ENCODE measurements around the gene MC5R. TPM values are rescaled to one million over a fixed set of nuclear protein-coding genes. Genes with fewer than 3 reads are reported as not detected.

Gene MC5R
- total and polyA plus RNA-seq, 8 donors = not detected

DNA sequence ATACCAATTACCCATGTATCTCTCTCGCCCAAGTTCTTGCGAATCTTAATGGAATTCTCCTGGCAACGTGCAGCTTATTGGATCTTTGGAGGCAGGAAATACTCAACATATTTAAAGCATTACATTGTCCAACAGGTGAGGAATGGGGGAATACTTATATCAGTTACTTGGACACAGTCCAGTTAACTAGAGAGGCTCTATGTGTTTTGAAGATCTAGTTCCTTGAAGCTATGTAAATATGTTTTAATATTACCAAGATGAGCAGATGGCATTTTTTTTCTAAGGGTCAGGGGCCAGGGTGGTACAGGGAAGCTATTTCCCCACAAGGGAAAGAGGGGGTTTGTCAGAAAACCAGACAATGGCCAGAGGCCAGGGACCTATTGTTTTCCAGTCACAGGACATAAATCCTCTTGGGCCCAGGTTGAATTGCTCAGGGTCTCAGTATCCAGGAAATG, 26.8 kb upstream of the MC5R start:
- H3K36me3 ChIP-seq = no peaks in the 10 kb centered on the region
- no peaks in the 10 kb centered on the region for H3K9me3 ChIP-seq
- 63 to 73% (median 65%) methylated on average over 3 of the region's 3 CpGs for WGBS, 5 donors
- no peak for DNase-seq
- intact Hi-C loops (cut with DNase I; ENCODE audit: low total_unique reads) = no loop called here
- peaks cover 0 to 11% (median 5%) of the 10 kb centered on the region in 4 donors for H3K4me1 ChIP-seq
- peaks cover 0 to 32% (median 6%) of the 10 kb centered on the region in 3 donors for H3K27me3 ChIP-seq
- H3K27ac ChIP-seq = no peak overlapping the region
- no peak for TF ChIP-seq POLR2A (IDR thresholded peaks at IDR 0.05)
- TF ChIP-seq, protein P1, sequence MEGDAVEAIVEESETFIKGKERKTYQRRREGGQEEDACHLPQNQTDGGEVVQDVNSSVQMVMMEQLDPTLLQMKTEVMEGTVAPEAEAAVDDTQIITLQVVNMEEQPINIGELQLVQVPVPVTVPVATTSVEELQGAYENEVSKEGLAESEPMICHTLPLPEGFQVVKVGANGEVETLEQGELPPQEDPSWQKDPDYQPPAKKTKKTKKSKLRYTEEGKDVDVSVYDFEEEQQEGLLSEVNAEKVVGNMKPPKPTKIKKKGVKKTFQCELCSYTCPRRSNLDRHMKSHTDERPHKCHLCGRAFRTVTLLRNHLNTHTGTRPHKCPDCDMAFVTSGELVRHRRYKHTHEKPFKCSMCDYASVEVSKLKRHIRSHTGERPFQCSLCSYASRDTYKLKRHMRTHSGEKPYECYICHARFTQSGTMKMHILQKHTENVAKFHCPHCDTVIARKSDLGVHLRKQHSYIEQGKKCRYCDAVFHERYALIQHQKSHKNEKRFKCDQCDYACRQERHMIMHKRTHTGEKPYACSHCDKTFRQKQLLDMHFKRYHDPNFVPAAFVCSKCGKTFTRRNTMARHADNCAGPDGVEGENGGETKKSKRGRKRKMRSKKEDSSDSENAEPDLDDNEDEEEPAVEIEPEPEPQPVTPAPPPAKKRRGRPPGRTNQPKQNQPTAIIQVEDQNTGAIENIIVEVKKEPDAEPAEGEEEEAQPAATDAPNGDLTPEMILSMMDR (IDR thresholded peaks at IDR 0.05) = no peak
- TF ChIP-seq EP300 (IDR thresholded peaks at IDR 0.05) = no peak
- TF ChIP-seq POLR2AphosphoS5 (IDR thresholded peaks at IDR 0.05) = no peak
- H3K4me3 ChIP-seq = no peak overlapping the region

DNA sequence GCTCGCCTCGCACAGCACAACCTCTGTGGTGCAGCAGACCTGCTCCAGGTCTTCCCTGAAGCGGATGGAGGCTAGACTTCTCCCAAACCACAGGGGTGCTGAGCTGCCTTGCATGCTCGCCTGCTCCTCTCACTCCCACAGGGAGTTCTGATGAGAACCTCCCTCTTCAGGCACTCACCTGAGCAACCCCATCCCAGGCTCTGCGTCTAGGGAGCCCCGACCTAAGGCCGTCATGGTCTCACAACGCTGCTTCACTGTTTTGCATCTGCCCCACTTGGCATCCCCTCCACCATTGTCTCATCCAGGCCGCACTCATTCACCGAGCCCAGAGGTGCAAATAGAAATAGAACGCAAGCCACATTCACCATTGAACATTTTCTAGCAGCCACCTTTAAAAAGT, 24.6 kb upstream of the MC5R start:
- Histone ChIP-seq H3K27me3 (peaks cover 0 to 43% (median 6%) of the 10 kb centered on the region in 3 donors), H3K27ac (no peak overlapping the region), H3K4me3 (no peak overlapping the region), H3K9me3 (no peaks in the 10 kb centered on the region), H3K36me3 (no peaks in the 10 kb centered on the region), H3K4me1 (peaks cover 0 to 11% (median 5%) of the 10 kb centered on the region in 4 donors)
- intact Hi-C loops (cut with DNase I; ENCODE audit: low total_unique reads) = no loop called here
- no peak for DNase-seq
- TF ChIP-seq POLR2AphosphoS5 (IDR thresholded peaks at IDR 0.05) (no peak), EP300 (IDR thresholded peaks at IDR 0.05) (no peak)
- 88 to 93% (median 92%) methylated on average over 9 to 11 of the region's 11 CpGs for WGBS, 5 donors

DNA sequence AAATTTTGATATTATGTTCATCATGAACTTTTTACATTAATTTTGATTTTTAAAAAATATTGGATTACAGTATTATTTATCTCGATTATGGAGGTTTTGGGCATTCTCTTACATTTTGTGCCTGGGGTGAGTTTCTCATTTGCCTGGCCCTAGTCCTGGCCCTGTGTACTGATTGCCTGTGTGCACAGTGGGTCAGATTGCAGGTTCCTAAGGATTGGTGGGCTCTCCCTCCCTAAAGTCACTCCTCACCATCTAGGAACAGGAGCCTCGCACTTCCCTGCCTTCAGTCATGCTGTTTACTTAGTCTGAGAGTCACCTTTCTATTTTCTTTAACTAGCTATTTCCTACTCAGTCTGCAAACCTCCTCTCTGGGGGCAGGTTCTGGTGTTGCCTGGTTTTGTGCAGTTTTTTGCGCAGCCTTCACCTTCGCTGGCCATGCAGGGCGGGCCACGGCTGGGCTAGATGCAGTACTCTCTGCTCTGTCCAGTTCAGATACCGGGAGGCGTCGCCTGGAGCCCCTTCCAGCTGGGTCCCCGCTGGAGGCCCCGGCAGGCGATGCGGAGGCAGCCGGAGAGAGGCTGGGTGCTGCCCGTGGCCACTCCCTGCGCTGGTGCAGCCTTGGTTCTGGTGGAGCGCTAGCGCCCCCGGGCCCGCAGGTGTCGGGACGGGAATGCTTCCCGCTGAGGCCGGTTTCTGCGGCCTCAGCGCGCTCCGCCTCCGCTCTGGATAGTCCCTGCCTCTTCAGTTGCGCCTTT, 23.3 kb upstream of the MC5R start:
- no peak for TF ChIP-seq POLR2A (IDR thresholded peaks at IDR 0.05)
- TF ChIP-seq, protein P1 (IDR thresholded peaks at IDR 0.05) = peak in 3 of 7 experiments; percentile 22 to 45 (median 29)
- TF ChIP-seq EP300 (IDR thresholded peaks at IDR 0.05) = no peak
- no peak for TF ChIP-seq POLR2AphosphoS5 (IDR thresholded peaks at IDR 0.05)
- peak overlapping the region; percentile 21 to 31 (median 27) for H3K4me3 ChIP-seq
- no peaks in the 10 kb centered on the region for H3K36me3 ChIP-seq
- peak; percentile 80 to 90 for DNase-seq
- H3K4me1 ChIP-seq = peaks cover 0 to 11% (median 5%) of the 10 kb centered on the region in 4 donors
- no peak overlapping the region for H3K27ac ChIP-seq
- intact Hi-C loops (cut with DNase I; ENCODE audit: low total_unique reads) = no loop called here
- H3K9me3 ChIP-seq = no peaks in the 10 kb centered on the region
- 7 to 23% (median 9%) methylated on average over 17 to 30 of the region's 30 CpGs for WGBS, 5 donors
- H3K27me3 ChIP-seq = peaks cover 0 to 43% (median 6%) of the 10 kb centered on the region in 3 donors

DNA sequence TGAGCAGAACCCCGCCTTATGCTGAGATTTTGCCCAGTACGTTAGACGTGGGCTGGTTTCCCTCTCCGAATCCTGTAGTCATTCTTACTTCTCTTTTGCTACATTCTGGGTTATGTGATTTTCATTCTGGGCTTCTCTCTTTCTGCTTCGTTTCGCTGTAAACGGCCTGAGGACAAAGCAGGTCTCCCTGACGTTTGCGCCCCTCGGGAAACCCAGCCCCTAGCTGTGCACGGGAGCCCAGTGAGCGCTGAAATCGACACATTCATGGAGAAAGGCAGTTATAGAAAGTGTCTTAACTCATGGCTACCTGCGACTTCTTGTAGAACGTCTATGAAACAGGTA, 22.7 kb upstream of the MC5R start:
- peak overlapping the region; percentile 21 to 31 (median 27) for H3K4me3 ChIP-seq

More for the DNA sequence above, 22.7 kb upstream of the MC5R start:
- H3K27me3 ChIP-seq = peaks cover 0 to 42% (median 6%) of the 10 kb centered on the region in 3 donors
- intact Hi-C loops (cut with DNase I; ENCODE audit: low total_unique reads) = no loop called here
- TF ChIP-seq POLR2AphosphoS5 (IDR thresholded peaks at IDR 0.05) (no peak), POLR2A (IDR thresholded peaks at IDR 0.05) (no peak)
- TF ChIP-seq, protein P1 (IDR thresholded peaks at IDR 0.05) = peak in 1 of 7 experiments; percentile 2
- 8 to 14% (median 10%) methylated on average over 15 of the region's 15 CpGs for WGBS, 5 donors
- H3K4me1 ChIP-seq = peaks cover 0 to 11% (median 5%) of the 10 kb centered on the region in 4 donors
- H3K36me3 ChIP-seq = no peaks in the 10 kb centered on the region
- H3K9me3 ChIP-seq = no peaks in the 10 kb centered on the region
- no peak overlapping the region for H3K27ac ChIP-seq
- DNase-seq = no peak
